WTC11 (cell line): ENCODE data around the gene CAPN9. TPM values are rescaled to one million over a fixed set of nuclear protein-coding genes. Genes with fewer than 3 reads are reported as not detected.

ENCODE experiments used
- ATAC-seq: fragments of 200-7000 bp; cut with Tn5 transposase; 2 replicates; pipeline ENCODE4 v1.10.0; 2021; ENCODE audit warnings: mild to moderate bottlenecking, moderate library complexity
- CTCF ChIA-PET: fragments of 300-600 bp; sonication (Branson Sonifier 250); formaldehyde crosslinking; loops from one replicate; lab custom pipeline; 2021; ENCODE audit warnings: antibody characterized with exemption; lab: Charles Lee
- POLR2A ChIA-PET: fragments of 350-600 bp; sonication (Branson Sonifier 250); formaldehyde crosslinking; loops from one replicate; lab custom pipeline; 2021; ENCODE audit warnings: antibody characterized with exemption; lab: Charles Lee
- DNase-seq: peaks from one replicate; pipeline ENCODE4 v3.0.0; 2021; ENCODE audit warnings: low spot score
- H3K27ac Mint-ChIP-seq: 2 replicates; pipeline ENCODE4 v1.8.0; 2021; ENCODE audit warnings: mixed read lengths
- H3K27me3 Mint-ChIP-seq: 2 replicates; pipeline ENCODE4 v1.8.0; 2021; ENCODE audit warnings: low read depth, mild to moderate bottlenecking, moderate library complexity, mixed read lengths
- H3K36me3 Mint-ChIP-seq: 2 replicates; pipeline ENCODE4 v1.8.0; 2021; ENCODE audit warnings: mixed read lengths
- H3K4me1 Mint-ChIP-seq: 2 replicates; pipeline ENCODE4 v1.8.0; 2022; ENCODE audit warnings: mixed read lengths
- H3K4me3 Mint-ChIP-seq: 2 replicates; pipeline ENCODE4 v1.8.0; 2021; ENCODE audit warnings: mild to moderate bottlenecking, moderate library complexity, mixed read lengths
- H3K9me3 Mint-ChIP-seq: 2 replicates; pipeline ENCODE4 v1.8.0; 2021; ENCODE audit warnings: mixed read lengths
- ATF1 ChIP-seq: sonication (generic); formaldehyde crosslinking; IDR thresholded peaks from 2 replicates; pipeline ENCODE4 v1.8.1; 2023; ENCODE audit warnings: mild to moderate bottlenecking, moderate library complexity, missing genetic modification reagents
- CBFB ChIP-seq: sonication (generic); formaldehyde crosslinking; IDR thresholded peaks from 2 replicates; pipeline ENCODE4 v1.8.1; 2022; ENCODE audit warnings: mild to moderate bottlenecking, low read depth, missing genetic modification reagents
- CREB1 ChIP-seq: sonication (generic); formaldehyde crosslinking; IDR thresholded peaks from 2 replicates; pipeline ENCODE4 v1.8.0; 2023; ENCODE audit warnings: mild to moderate bottlenecking, missing genetic modification reagents
- ESRRA ChIP-seq: sonication (generic); formaldehyde crosslinking; IDR thresholded peaks from 2 replicates; pipeline ENCODE4 v1.8.1; 2022; ENCODE audit warnings: mild to moderate bottlenecking, missing genetic modification reagents, borderline replicate concordance
- ETV6 ChIP-seq: sonication (generic); formaldehyde crosslinking; IDR thresholded peaks from 2 replicates; pipeline ENCODE4 v1.8.1; 2022; ENCODE audit warnings: mild to moderate bottlenecking, missing genetic modification reagents
- RORB ChIP-seq: fragments of 250-450 bp; sonication (Bioruptor Pico); IDR thresholded peaks from 2 replicates; pipeline ENCODE4 v1.9.0; 2021; ENCODE audit warnings: mild to moderate bottlenecking
- SOX15 ChIP-seq: fragments of 250-450 bp; sonication (Bioruptor Pico); IDR thresholded peaks from 2 replicates; pipeline ENCODE4 v1.9.0; 2021; ENCODE audit warnings: mild to moderate bottlenecking
- SP1 ChIP-seq: sonication (generic); formaldehyde crosslinking; conservative IDR thresholded peaks from 2 replicates; pipeline ENCODE4 v1.8.1; 2022; ENCODE audit warnings: missing genetic modification reagents
- ZMAT4 ChIP-seq: fragments of 250-450 bp; sonication (Bioruptor Pico); IDR thresholded peaks from 2 replicates; pipeline ENCODE4 v1.9.0; 2021; ENCODE audit warnings: mild to moderate bottlenecking
- total RNA-seq: library from RNA; stranded (reverse); gene quantifications from 3 replicates; pipeline ENCODE4 v1.2.3, GENCODE V29; 2021
- TF ChIP-seq, protein P1 (sequence below): sonication (generic); formaldehyde crosslinking; IDR thresholded peaks from 2 replicates; pipeline ENCODE4 v1.8.1; 2022; ENCODE audit warnings: missing genetic modification reagents, borderline replicate concordance
- TF ChIP-seq, protein P2 (sequence below): sonication (generic); formaldehyde crosslinking; conservative IDR thresholded peaks from 2 replicates; pipeline ENCODE4 v1.8.1; 2022; ENCODE audit warnings: mild to moderate bottlenecking, missing genetic modification reagents
- TF ChIP-seq, protein P3 (sequence below): sonication (generic); formaldehyde crosslinking; IDR thresholded peaks from 2 replicates; pipeline ENCODE4 v1.8.1; 2023; ENCODE audit warnings: mild to moderate bottlenecking, missing genetic modification reagents, borderline replicate concordance
- TF ChIP-seq, protein P4 (sequence below): sonication (generic); formaldehyde crosslinking; IDR thresholded peaks from 2 replicates; pipeline ENCODE4 v1.8.1; 2023; ENCODE audit warnings: mild to moderate bottlenecking, missing genetic modification reagents
- TF ChIP-seq, protein P5 (sequence below): sonication (generic); formaldehyde crosslinking; IDR thresholded peaks from 2 replicates; pipeline ENCODE4 v1.8.1; 2022; ENCODE audit warnings: low read depth, missing genetic modification reagents, borderline replicate concordance
- TF ChIP-seq, protein P6 (sequence below): fragments of 200-600 bp; IDR thresholded peaks from 2 replicates; pipeline ENCODE4 v1.8.0; 2022; ENCODE audit warnings: antibody characterized with exemption

CAPN9 gene
- total RNA-seq, 1 experiment from 2014 or later, result not detected

GRCh38 chr1:230786385-230786753, 39.2 kb downstream of the CAPN9 start (continued):
- TF ChIP-seq, protein P1, sequence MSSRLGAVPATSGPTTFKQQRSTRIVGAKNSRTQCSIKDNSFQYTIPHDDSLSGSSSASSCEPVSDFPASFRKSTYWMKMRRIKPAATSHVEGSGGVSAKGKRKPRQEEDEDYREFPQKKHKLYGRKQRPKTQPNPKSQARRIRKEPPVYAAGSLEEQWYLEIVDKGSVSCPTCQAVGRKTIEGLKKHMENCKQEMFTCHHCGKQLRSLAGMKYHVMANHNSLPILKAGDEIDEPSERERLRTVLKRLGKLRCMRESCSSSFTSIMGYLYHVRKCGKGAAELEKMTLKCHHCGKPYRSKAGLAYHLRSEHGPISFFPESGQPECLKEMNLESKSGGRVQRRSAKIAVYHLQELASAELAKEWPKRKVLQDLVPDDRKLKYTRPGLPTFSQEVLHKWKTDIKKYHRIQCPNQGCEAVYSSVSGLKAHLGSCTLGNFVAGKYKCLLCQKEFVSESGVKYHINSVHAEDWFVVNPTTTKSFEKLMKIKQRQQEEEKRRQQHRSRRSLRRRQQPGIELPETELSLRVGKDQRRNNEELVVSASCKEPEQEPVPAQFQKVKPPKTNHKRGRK (CRISPR knock-in tag), result no peak

DNA sequence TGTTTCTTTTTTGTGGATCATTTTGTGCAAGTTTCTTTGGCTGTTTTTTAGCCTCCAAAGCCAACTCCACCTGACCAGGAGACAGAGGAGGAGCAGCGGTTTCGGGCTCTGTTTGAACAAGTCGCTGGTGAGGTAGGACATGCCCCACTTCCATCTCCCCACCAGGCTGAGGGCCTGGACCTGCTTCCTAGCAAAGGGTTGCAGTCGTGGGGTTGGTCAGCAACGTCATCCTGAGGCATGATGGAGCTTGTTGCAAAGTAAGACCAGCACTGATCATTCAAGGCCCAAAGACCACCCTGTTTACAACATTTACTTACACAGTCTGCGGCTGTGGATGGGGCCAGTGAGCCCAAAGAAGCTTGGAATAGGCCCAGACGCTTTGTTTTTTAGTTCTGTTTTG, 40.3 kb downstream of the CAPN9 start:
- Mint-ChIP-seq H3K9me3 (no peaks in the 10 kb centered on the region), H3K27ac (no peak overlapping the region), H3K4me3 (no peak overlapping the region), H3K4me1 (peaks cover 5% of the 10 kb centered on the region), H3K36me3 (no peaks in the 10 kb centered on the region)
- DNase-seq (no peak), ATAC-seq (no peak)
- ChIA-PET CTCF (interaction anchor here (0.6 kb wide), 1 partner anchor 35 kb away, joined by 3 read pairs; no protein-coding TSS in a partner anchor), POLR2A (interaction anchor here (0.6 kb wide), 1 partner anchor 805 kb away, joined by 4 read pairs; no protein-coding TSS in a partner anchor)
- TF ChIP-seq CREB1 (CRISPR knock-in tag), result no peak
- no peak for TF ChIP-seq RORB (CRISPR knock-in tag)
- no peak for TF ChIP-seq CBFB (CRISPR knock-in tag)
- TF ChIP-seq ATF1 (CRISPR knock-in tag), result no peak
- no peak for TF ChIP-seq ETV6
- TF ChIP-seq, protein P2, sequence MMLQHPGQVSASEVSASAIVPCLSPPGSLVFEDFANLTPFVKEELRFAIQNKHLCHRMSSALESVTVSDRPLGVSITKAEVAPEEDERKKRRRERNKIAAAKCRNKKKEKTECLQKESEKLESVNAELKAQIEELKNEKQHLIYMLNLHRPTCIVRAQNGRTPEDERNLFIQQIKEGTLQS (CRISPR knock-in tag), result no peak
- TF ChIP-seq, protein P3, sequence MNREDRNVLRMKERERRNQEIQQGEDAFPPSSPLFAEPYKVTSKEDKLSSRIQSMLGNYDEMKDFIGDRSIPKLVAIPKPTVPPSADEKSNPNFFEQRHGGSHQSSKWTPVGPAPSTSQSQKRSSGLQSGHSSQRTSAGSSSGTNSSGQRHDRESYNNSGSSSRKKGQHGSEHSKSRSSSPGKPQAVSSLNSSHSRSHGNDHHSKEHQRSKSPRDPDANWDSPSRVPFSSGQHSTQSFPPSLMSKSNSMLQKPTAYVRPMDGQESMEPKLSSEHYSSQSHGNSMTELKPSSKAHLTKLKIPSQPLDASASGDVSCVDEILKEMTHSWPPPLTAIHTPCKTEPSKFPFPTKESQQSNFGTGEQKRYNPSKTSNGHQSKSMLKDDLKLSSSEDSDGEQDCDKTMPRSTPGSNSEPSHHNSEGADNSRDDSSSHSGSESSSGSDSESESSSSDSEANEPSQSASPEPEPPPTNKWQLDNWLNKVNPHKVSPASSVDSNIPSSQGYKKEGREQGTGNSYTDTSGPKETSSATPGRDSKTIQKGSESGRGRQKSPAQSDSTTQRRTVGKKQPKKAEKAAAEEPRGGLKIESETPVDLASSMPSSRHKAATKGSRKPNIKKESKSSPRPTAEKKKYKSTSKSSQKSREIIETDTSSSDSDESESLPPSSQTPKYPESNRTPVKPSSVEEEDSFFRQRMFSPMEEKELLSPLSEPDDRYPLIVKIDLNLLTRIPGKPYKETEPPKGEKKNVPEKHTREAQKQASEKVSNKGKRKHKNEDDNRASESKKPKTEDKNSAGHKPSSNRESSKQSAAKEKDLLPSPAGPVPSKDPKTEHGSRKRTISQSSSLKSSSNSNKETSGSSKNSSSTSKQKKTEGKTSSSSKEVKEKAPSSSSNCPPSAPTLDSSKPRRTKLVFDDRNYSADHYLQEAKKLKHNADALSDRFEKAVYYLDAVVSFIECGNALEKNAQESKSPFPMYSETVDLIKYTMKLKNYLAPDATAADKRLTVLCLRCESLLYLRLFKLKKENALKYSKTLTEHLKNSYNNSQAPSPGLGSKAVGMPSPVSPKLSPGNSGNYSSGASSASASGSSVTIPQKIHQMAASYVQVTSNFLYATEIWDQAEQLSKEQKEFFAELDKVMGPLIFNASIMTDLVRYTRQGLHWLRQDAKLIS (CRISPR knock-in tag), result no peak
- TF ChIP-seq, protein P4, sequence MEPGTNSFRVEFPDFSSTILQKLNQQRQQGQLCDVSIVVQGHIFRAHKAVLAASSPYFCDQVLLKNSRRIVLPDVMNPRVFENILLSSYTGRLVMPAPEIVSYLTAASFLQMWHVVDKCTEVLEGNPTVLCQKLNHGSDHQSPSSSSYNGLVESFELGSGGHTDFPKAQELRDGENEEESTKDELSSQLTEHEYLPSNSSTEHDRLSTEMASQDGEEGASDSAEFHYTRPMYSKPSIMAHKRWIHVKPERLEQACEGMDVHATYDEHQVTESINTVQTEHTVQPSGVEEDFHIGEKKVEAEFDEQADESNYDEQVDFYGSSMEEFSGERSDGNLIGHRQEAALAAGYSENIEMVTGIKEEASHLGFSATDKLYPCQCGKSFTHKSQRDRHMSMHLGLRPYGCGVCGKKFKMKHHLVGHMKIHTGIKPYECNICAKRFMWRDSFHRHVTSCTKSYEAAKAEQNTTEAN, result no peak
- no peak for TF ChIP-seq SOX15 (CRISPR knock-in tag)
- TF ChIP-seq SP1 (CRISPR knock-in tag), result no peak
- no peak for TF ChIP-seq ZMAT4
- TF ChIP-seq, protein P5, sequence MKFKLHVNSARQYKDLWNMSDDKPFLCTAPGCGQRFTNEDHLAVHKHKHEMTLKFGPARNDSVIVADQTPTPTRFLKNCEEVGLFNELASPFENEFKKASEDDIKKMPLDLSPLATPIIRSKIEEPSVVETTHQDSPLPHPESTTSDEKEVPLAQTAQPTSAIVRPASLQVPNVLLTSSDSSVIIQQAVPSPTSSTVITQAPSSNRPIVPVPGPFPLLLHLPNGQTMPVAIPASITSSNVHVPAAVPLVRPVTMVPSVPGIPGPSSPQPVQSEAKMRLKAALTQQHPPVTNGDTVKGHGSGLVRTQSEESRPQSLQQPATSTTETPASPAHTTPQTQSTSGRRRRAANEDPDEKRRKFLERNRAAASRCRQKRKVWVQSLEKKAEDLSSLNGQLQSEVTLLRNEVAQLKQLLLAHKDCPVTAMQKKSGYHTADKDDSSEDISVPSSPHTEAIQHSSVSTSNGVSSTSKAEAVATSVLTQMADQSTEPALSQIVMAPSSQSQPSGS, result no peak
- TF ChIP-seq ESRRA (CRISPR knock-in tag), result no peak
- TF ChIP-seq, all 79 proteins: peak for 0
- peaks cover 4% of the 10 kb centered on the region; the same call in 1 of the 2 replicates for H3K27me3 Mint-ChIP-seq

- H3K27ac Mint-ChIP-seq, result no peak overlapping the region
- no peak for ATAC-seq
- peaks cover 8% of the 10 kb centered on the region for H3K27me3 Mint-ChIP-seq
- no peak overlapping the region for H3K4me3 Mint-ChIP-seq
- DNase-seq, result no peak
- no peaks in the 10 kb centered on the region for H3K9me3 Mint-ChIP-seq
- ChIA-PET POLR2A (no interaction called here), CTCF (interaction anchor here (0.7 kb wide), 1 partner anchor 11 kb away, joined by 4 read pairs; no protein-coding TSS in a partner anchor)
- H3K36me3 Mint-ChIP-seq, result no peaks in the 10 kb centered on the region
- TF ChIP-seq, protein P6, sequence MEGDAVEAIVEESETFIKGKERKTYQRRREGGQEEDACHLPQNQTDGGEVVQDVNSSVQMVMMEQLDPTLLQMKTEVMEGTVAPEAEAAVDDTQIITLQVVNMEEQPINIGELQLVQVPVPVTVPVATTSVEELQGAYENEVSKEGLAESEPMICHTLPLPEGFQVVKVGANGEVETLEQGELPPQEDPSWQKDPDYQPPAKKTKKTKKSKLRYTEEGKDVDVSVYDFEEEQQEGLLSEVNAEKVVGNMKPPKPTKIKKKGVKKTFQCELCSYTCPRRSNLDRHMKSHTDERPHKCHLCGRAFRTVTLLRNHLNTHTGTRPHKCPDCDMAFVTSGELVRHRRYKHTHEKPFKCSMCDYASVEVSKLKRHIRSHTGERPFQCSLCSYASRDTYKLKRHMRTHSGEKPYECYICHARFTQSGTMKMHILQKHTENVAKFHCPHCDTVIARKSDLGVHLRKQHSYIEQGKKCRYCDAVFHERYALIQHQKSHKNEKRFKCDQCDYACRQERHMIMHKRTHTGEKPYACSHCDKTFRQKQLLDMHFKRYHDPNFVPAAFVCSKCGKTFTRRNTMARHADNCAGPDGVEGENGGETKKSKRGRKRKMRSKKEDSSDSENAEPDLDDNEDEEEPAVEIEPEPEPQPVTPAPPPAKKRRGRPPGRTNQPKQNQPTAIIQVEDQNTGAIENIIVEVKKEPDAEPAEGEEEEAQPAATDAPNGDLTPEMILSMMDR, result no peak
- H3K4me1 Mint-ChIP-seq, result peaks cover 3% of the 10 kb centered on the region
Measured at GRCh38 chr1:230788561-230789275, 41.5 kb downstream of the CAPN9 start.
